Body of pancreas (tissue), 4 donors: ENCODE results near the gene BTBD3. TPM values are rescaled to one million over a fixed set of nuclear protein-coding genes. Genes with fewer than 3 reads are reported as not detected.
A peak's percentile ranks its signal among the peaks of the same experiment; 100 is the strongest.

ENCODE experiments used
- ATAC-seq: fragments of 150-250 bp; one replicate; pipeline ENCODE4 v1.9.1; 2016
- DNase-seq, 4 donors: peaks; one replicate each; pipeline ENCODE4 v3.0.0-alpha.2; 2019
- H3K27ac ChIP-seq, 4 donors: fragments of 200-600 bp; sonication (generic); 1 replicate in 3 of 4; 2 replicates in 1 of 4; pipeline versions ENCODE4 v1.5.1 to v1.6.1; 2016 to 2019; ENCODE audit warnings: mild to moderate bottlenecking in 1 of 4, mixed read lengths in 1 of 4, moderate library complexity in 1 of 4
- H3K27me3 ChIP-seq, 2 donors: fragments of 200-600 bp; sonication (generic); one replicate each; pipeline ENCODE4 v1.6.0; 2016; ENCODE audit warnings: mild to moderate bottlenecking in 1 of 2
- H3K36me3 ChIP-seq, 2 donors: fragments of 200-600 bp; sonication (generic); replicated peaks in 1 of 2; 2 replicates each; pipeline ENCODE4 v1.5.1; 2016; ENCODE audit warnings: low read depth in 2 of 2; ENCODE audit not compliant: insufficient read depth in 1 of 2
- H3K4me1 ChIP-seq: fragments of 200-600 bp; sonication (generic); one replicate; pipeline ENCODE4 v1.6.0; 2016
- H3K4me3 ChIP-seq, 2 donors: fragments of 200-600 bp; sonication (generic); 1 replicate in 1 of 2; 2 replicates in 1 of 2; pipeline ENCODE4 v1.5.1; 2016 to 2019
- H3K9me3 ChIP-seq, 3 donors: fragments of 200-600 bp; sonication (generic); 1 replicate in 2 of 3; 2 replicates in 1 of 3; pipeline ENCODE4 v1.5.1; 2016
- CTCF ChIP-seq, 7 experiments: fragments of 450-650 bp in 4 of 7; fragments of 200-600 bp in 3 of 7; sonication (generic) in 3 of 7; IDR thresholded peaks; one replicate each; pipeline ENCODE4 v1.5.1; 2016 to 2019; ENCODE audit warnings: antibody characterized with exemption in 7 of 7
- POLR2A ChIP-seq, 3 donors: fragments of 450-650 bp; IDR thresholded peaks; one replicate each; pipeline ENCODE4 v1.6.1; 2016; ENCODE audit warnings: antibody characterized with exemption in 3 of 3, mild to moderate bottlenecking in 2 of 3
- WGBS, 2 donors: methylation state at CpG; one replicate each; pipeline ENCODE4 v1.1.5; 2017; 5-methylcytosine and 5-hydroxymethylcytosine counted together
- intact Hi-C: fragments of 100-400 bp; cut with DNase I; formaldehyde crosslinking; loops from one replicate; pipeline ENCODE4 v1.15.1; 2023
- total RNA-seq, 2 donors: library from RNA; depleted of rRNA; stranded (reverse); fragments of >200 nt; gene quantifications; one replicate each; pipeline ENCODE4 v1.1.0, GENCODE V29; 2016

BTBD3 gene
- total RNA-seq = 10 to 100 TPM; 23.1 to 48.8 TPM

DNA sequence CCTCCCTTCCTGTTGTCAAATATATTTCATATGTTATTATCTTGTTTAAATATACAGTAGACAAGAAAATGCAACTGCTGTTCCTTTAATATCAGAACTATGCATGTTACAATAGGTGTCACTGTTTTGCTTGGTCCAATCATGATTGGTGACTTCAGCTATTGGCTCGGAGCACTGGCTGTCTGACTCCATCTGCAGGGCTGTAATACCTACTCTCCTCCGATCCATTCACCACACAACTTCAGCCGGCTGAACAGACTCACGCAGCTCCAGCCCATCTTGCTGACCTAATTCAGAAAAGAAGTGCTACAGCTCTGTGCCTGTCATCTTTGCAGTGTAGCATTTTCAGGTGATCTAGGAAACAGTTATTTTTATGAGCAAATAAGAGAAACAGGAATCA is at the start of gene BTBD3:
BTBD3 (plus strand) TSS at position 231 of the 400 bp plus-strand sequence. CDS start 383 bp downstream, outside the sequence.
- intact Hi-C loops = no loop called here
- H3K9me3 ChIP-seq = no peaks in the 10 kb centered on the region
- peak within 1 kb of the TSS; percentile 47 to 78 (median 66) for H3K27ac ChIP-seq
- TF ChIP-seq POLR2A (IDR thresholded peaks at IDR 0.05) (peak; percentile 83 to 98 (median 97)), CTCF (IDR thresholded peaks at IDR 0.05) (peak in 2 of 7 experiments; percentile 7 to 25)
- no peaks in the 10 kb centered on the region for H3K27me3 ChIP-seq
- DNase-seq (peak; percentile 85 to 90 (median 88)), ATAC-seq (peak; percentile 96)
- WGBS, 2 donors = 4 to 7% methylated on average over 4 of the region's 4 CpGs
- H3K4me3 ChIP-seq = peak within 1 kb of the TSS in 1 of 2 donors; percentile 17
- peaks cover 0 to under 1% of the 10 kb centered on the region in 2 donors for H3K36me3 ChIP-seq
- peaks cover 30% of the 10 kb centered on the region for H3K4me1 ChIP-seq

- no peak overlapping the region for H3K4me3 ChIP-seq
- intact Hi-C loops = no loop called here
- H3K27me3 ChIP-seq = no peaks in the 10 kb centered on the region
- H3K27ac ChIP-seq = no peak overlapping the region
- ATAC-seq (no peak), DNase-seq (no peak)
- H3K36me3 ChIP-seq = no peaks in the 10 kb centered on the region
- H3K4me1 ChIP-seq = no peaks in the 10 kb centered on the region
- no peak for TF ChIP-seq POLR2A (IDR thresholded peaks at IDR 0.05)
- TF ChIP-seq CTCF (IDR thresholded peaks at IDR 0.05) = no peak
- no peaks in the 10 kb centered on the region for H3K9me3 ChIP-seq
Measured at GRCh38 chr20:11869641-11870040, 48.1 kb upstream of the BTBD3 start.

- H3K27me3 ChIP-seq = no peaks in the 10 kb centered on the region
- H3K4me1 ChIP-seq = no peaks in the 10 kb centered on the region
- no peak for ATAC-seq
- no peak overlapping the region for H3K27ac ChIP-seq
- no peak for DNase-seq
- no peak overlapping the region for H3K4me3 ChIP-seq
- WGBS, 2 donors = 35 to 38% methylated on average over 3 of the region's 3 CpGs
- H3K36me3 ChIP-seq = no peaks in the 10 kb centered on the region
- TF ChIP-seq POLR2A (IDR thresholded peaks at IDR 0.05) (no peak), CTCF (IDR thresholded peaks at IDR 0.05) (no peak)
- no peaks in the 10 kb centered on the region for H3K9me3 ChIP-seq
- intact Hi-C loops = no loop called here
Measured at GRCh38 chr20:11870411-11870810, 47.3 kb upstream of the BTBD3 start.

- H3K4me1 ChIP-seq = no peaks in the 10 kb centered on the region
- DNase-seq = no peak
- no peaks in the 10 kb centered on the region for H3K36me3 ChIP-seq
- no peak for ATAC-seq
- no peak overlapping the region for H3K4me3 ChIP-seq
- intact Hi-C loops = no loop called here
- TF ChIP-seq POLR2A (IDR thresholded peaks at IDR 0.05) = no peak
- TF ChIP-seq CTCF (IDR thresholded peaks at IDR 0.05) = no peak
- no peak overlapping the region for H3K27ac ChIP-seq
- no peaks in the 10 kb centered on the region for H3K9me3 ChIP-seq
- no peaks in the 10 kb centered on the region for H3K27me3 ChIP-seq
Measured at GRCh38 chr20:11876555-11876954, 41.1 kb upstream of the BTBD3 start.

GRCh38 chr20:11880680-11881079 is 37.0 kb upstream of the BTBD3 start:
- no peaks in the 10 kb centered on the region for H3K9me3 ChIP-seq
- no peaks in the 10 kb centered on the region for H3K36me3 ChIP-seq
- WGBS, 2 donors = 78 to 85% methylated on average over 4 of the region's 4 CpGs
- no peaks in the 10 kb centered on the region for H3K4me1 ChIP-seq
- no peak for TF ChIP-seq POLR2A (IDR thresholded peaks at IDR 0.05)
- TF ChIP-seq CTCF (IDR thresholded peaks at IDR 0.05) = no peak
- no peak for DNase-seq
- no peak overlapping the region for H3K27ac ChIP-seq
- ATAC-seq = no peak
- H3K4me3 ChIP-seq = no peak overlapping the region
- intact Hi-C loops = no loop called here
- H3K27me3 ChIP-seq = no peaks in the 10 kb centered on the region
